Choroid plexus epithelial cell (primary cell): ENCODE data around the gene HOXC9.

Experiments
- DNase-seq: peaks from one replicate; pipeline ENCODE4 v3.0.0-alpha.2; 2010; ENCODE audit warnings: low read depth
- H3K4me3 ChIP-seq: 2 replicates; pipeline ENCODE4 v1.5.1; 2011; ENCODE audit warnings: low read depth, mild to moderate bottlenecking, control low read depth, low read length, moderate library complexity
- CTCF ChIP-seq: conservative IDR thresholded peaks from 2 replicates; pipeline ENCODE4 v1.5.1; 2011; ENCODE audit warnings: low read depth, mild to moderate bottlenecking, control low read depth, inconsistent platforms, low read length, moderate library complexity

The HOXC9 gene

GRCh38 chr12:53991077-53991460 is 8.9 kb upstream of the HOXC9 start:
- no peak for DNase-seq
- no peak for TF ChIP-seq CTCF
- H3K4me3 ChIP-seq = no peak overlapping the region

GRCh38 chr12:53992377-53992889 is 7.5 kb upstream of the HOXC9 start:
- no peak for TF ChIP-seq CTCF
- DNase-seq = no peak
- H3K4me3 ChIP-seq = no peak overlapping the region

DNA sequence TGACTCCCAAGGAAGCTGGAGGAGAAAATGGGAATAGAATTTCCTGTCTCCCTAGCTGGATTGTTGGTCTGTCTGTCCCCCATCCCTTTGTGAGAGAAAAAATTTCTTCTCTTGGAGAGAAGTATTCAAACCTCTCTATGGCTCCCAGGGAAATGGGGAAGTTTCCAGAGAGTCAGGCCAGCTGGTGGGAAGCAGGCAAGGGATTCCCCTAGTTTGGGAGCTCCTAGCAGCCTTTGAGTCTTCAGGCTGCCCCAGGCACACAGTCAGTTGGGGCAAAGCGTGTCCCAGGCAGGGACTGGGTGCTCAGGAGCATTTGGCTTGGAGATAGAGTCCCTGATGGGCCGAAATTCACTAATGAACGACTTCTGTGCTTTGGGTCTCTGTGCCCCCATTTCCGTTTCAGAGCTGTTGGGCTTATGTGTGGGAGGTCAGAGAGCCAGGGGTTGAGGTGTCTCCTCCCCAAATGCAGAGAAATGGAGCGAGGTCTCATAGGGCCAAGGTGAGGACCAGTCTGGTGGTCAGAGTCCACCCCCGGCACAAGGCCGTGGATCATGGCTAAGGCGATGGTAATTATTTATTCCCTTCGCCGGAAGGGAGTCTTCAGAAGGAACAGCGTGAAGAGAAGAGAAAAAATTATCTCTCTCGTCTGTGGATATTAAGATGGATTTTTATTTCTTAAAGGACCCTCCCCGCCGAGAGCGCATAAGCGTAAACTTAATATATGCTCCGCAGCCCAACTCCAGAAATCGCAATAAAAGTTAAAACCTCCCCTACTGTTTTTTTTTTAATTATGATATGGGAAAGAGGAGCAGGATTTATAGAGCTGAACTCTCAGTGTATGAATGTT is 6.6 kb upstream of the HOXC9 start:
- no peak for TF ChIP-seq CTCF
- DNase-seq = no peak
- no peak overlapping the region for H3K4me3 ChIP-seq

- no peak overlapping the region for H3K4me3 ChIP-seq
- DNase-seq = no peak
- no peak for TF ChIP-seq CTCF
Observed at GRCh38 chr12:53994009-53994263, 6.0 kb upstream of the HOXC9 start.

DNA sequence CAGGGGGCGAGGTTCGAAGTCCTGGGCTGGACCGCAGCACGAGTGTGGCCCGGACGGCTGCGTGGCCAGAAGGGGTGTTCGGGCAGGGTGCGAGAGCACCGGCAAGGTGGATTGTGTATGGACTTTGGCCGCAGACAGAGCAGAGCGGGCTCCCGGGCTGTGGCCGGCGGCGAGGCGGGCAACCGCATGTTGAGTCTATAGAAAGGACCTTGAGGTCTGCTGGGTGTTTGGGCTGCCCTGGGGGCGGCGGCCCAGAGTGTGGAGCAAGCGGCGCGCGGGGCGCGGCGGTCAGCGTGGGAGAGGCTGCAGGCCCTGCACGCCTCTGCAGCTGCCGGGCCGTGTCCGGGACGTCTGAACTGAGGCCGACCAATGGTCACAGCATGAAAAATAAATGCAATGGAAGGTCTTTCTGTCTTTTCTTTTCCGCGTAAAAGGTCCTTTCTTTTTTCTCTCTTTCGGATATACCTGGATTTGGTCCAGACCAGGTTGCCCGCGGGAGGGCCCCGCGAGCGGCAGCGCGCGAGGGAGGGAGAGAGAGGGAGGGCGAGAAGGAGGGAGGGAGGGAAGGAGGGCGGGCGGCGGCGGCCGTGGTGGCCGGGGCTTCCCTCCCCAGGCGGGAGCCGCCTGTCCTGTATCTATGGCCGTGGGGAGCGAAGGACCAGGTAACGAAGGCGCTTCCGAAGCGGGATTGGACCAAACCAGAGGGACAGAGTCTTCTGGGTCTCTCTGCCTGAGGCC is 5.5 kb upstream of the HOXC9 start:
- DNase-seq = no peak
- TF ChIP-seq CTCF = no peak
- no peak overlapping the region for H3K4me3 ChIP-seq

DNA sequence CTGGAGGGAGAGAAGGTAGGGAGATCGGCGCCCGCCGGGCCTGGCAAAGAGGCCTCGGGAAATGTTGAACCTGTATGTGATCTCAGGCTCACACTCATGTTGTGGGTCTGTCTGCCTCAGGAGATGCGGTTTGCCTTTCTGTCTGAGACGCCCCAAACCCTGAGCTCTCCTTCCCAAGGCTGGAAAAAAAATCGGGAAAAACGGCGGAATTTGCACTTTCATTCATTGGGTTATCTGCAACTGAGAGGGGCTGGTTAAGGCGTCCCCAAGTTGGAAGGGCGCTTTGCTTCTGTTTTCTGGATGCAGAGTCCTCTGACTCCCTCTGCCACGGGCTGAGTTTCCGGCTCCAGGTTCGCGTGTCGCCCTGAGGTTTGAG is 5.0 kb upstream of the HOXC9 start:
- H3K4me3 ChIP-seq = no peak overlapping the region
- DNase-seq = no peak
- TF ChIP-seq CTCF = no peak
